ENCODE measurements around the gene TTBK1. TPM values are rescaled to one million over a fixed set of nuclear protein-coding genes. Genes with fewer than 3 reads are reported as not detected.
A peak's percentile ranks its signal among the peaks of the same experiment; 100 is the strongest.

Gene TTBK1
- total RNA-seq, 6 donors from 2014 or later, result 0.06 to 0.20 (median 0.11) TPM; not detected in 2

- H3K27me3 ChIP-seq, result no peaks in the 10 kb centered on the region
- no peak overlapping the region for H3K4me3 ChIP-seq
- no peaks in the 10 kb centered on the region for H3K4me1 ChIP-seq
- no peaks in the 10 kb centered on the region for H3K9me3 ChIP-seq
- ATAC-seq (ENCODE audit: low FRiP score in 2 of 2) (no peak), DNase-seq (peak in 1 of 2 donors; percentile 43)
- WGBS, 2 donors, result 83 to 93% methylated on average over 5 to 12 of the region's 12 CpGs
- TF ChIP-seq EP300 (IDR thresholded peaks at IDR 0.05), result no peak
- no peak for TF ChIP-seq POLR2AphosphoS5 (IDR thresholded peaks at IDR 0.05)
- no peak for TF ChIP-seq POLR2A (IDR thresholded peaks at IDR 0.05)
- TF ChIP-seq, protein P1, sequence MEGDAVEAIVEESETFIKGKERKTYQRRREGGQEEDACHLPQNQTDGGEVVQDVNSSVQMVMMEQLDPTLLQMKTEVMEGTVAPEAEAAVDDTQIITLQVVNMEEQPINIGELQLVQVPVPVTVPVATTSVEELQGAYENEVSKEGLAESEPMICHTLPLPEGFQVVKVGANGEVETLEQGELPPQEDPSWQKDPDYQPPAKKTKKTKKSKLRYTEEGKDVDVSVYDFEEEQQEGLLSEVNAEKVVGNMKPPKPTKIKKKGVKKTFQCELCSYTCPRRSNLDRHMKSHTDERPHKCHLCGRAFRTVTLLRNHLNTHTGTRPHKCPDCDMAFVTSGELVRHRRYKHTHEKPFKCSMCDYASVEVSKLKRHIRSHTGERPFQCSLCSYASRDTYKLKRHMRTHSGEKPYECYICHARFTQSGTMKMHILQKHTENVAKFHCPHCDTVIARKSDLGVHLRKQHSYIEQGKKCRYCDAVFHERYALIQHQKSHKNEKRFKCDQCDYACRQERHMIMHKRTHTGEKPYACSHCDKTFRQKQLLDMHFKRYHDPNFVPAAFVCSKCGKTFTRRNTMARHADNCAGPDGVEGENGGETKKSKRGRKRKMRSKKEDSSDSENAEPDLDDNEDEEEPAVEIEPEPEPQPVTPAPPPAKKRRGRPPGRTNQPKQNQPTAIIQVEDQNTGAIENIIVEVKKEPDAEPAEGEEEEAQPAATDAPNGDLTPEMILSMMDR (IDR thresholded peaks at IDR 0.05), result no peak
- no peak overlapping the region for H3K27ac ChIP-seq
- peaks cover 0 to 52% (median 37%) of the 10 kb centered on the region in 4 donors for H3K36me3 ChIP-seq
These were observed 27.1 kb upstream of the TTBK1 start for GRCh38 chr6:43216200-43216599.

DNA sequence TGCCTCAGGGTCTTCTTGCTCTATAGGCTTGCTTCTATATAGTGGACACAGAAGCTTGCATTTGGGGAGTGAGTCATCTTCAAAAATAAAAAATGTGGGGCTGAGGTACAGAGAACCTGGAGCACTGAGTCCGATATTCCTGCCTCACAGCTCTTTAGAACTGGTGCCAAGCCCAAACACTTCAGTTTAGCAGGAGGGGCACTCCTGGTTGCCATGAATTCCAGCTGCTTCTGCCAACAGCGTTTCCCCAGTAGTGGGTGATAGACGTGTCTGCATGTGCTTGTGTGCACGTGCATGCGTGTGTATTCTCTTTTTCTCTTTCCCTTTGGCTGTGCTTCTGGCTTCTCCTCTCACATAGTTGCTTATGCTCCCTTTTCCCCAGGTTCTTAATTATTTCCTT lies 25.9 kb upstream of the TTBK1 start:
- no peaks in the 10 kb centered on the region for H3K27me3 ChIP-seq
- H3K9me3 ChIP-seq, result no peaks in the 10 kb centered on the region
- H3K36me3 ChIP-seq, result peaks cover 0 to 58% (median 42%) of the 10 kb centered on the region in 4 donors
- TF ChIP-seq, protein P1 (IDR thresholded peaks at IDR 0.05), result no peak
- TF ChIP-seq POLR2A (IDR thresholded peaks at IDR 0.05) (no peak), POLR2AphosphoS5 (IDR thresholded peaks at IDR 0.05) (no peak), EP300 (IDR thresholded peaks at IDR 0.05) (no peak)
- H3K4me1 ChIP-seq, result no peaks in the 10 kb centered on the region
- DNase-seq (peak in 1 of 2 donors; percentile 46), ATAC-seq (ENCODE audit: low FRiP score in 2 of 2) (no peak)
- 68 to 79% methylated on average over 5 of the region's 5 CpGs for WGBS, 2 donors
- no peak overlapping the region for H3K27ac ChIP-seq
- H3K4me3 ChIP-seq, result no peak overlapping the region

- no peak overlapping the region for H3K4me3 ChIP-seq
- no peaks in the 10 kb centered on the region for H3K27me3 ChIP-seq
- peaks cover 0 to 72% (median 48%) of the 10 kb centered on the region in 4 donors for H3K36me3 ChIP-seq
- no peak for TF ChIP-seq POLR2AphosphoS5 (IDR thresholded peaks at IDR 0.05)
- no peak for TF ChIP-seq EP300 (IDR thresholded peaks at IDR 0.05)
- no peak for TF ChIP-seq POLR2A (IDR thresholded peaks at IDR 0.05)
- TF ChIP-seq, protein P1 (IDR thresholded peaks at IDR 0.05), result no peak
- peaks cover 0 to 4% (median under 1%) of the 10 kb centered on the region in 4 donors for H3K4me1 ChIP-seq
- H3K27ac ChIP-seq, result no peak overlapping the region
- DNase-seq (no peak), ATAC-seq (ENCODE audit: low FRiP score in 2 of 2) (no peak)
- 97 to 100% methylated on average over 3 of the region's 3 CpGs for WGBS, 2 donors
- no peaks in the 10 kb centered on the region for H3K9me3 ChIP-seq
These were observed 24.2 kb upstream of the TTBK1 start for GRCh38 chr6:43219119-43219518.

GRCh38 chr6:43219814-43220213 lies 23.5 kb upstream of the TTBK1 start:
- no peak for ATAC-seq (ENCODE audit: low FRiP score in 2 of 2)
- WGBS, 2 donors, result 92 to 93% methylated on average over 7 of the region's 7 CpGs
- no peaks in the 10 kb centered on the region for H3K27me3 ChIP-seq
- peaks cover 0 to 74% (median 46%) of the 10 kb centered on the region in 4 donors for H3K36me3 ChIP-seq
- H3K4me1 ChIP-seq, result peaks cover 0 to 8% (median 7%) of the 10 kb centered on the region in 4 donors
- H3K9me3 ChIP-seq, result no peaks in the 10 kb centered on the region
- no peak for DNase-seq
- no peak overlapping the region for H3K27ac ChIP-seq
- no peak for TF ChIP-seq POLR2AphosphoS5 (IDR thresholded peaks at IDR 0.05)
- TF ChIP-seq POLR2A (IDR thresholded peaks at IDR 0.05), result no peak
- TF ChIP-seq EP300 (IDR thresholded peaks at IDR 0.05), result no peak
- TF ChIP-seq, protein P1 (IDR thresholded peaks at IDR 0.05), result no peak
- no peak overlapping the region for H3K4me3 ChIP-seq

DNA sequence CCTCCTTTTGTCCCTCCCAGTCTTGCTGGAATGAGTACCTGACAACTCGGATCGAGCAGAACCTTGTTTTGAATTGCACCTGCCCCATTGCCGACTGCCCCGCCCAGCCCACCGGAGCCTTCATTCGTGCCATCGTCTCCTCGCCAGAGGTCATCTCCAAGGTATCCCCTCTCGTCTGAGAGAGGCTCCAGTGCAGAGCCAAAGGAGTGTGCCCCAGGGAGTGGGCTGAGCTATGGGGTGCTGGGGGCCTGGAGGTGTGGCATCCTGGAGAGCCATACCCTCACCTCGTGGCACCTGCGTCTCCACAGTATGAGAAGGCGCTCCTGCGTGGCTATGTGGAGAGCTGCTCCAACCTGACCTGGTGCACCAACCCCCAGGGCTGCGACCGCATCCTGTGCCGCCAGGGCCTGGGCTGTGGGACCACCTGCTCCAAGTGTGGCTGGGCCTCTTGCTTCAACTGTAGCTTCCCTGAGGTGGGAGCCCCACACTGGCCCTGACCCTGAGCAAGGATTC lies 22.8 kb upstream of the TTBK1 start:
- Histone ChIP-seq H3K4me1 (peaks cover 0 to 8% (median 7%) of the 10 kb centered on the region in 4 donors), H3K4me3 (no peak overlapping the region), H3K27ac (no peak overlapping the region), H3K36me3 (peaks cover 0 to 68% (median 40%) of the 10 kb centered on the region in 4 donors), H3K9me3 (no peaks in the 10 kb centered on the region), H3K27me3 (no peaks in the 10 kb centered on the region)
- DNase-seq, result peak in 1 of 2 donors; percentile 70
- no peak for ATAC-seq (ENCODE audit: low FRiP score in 2 of 2)
- no peak for TF ChIP-seq EP300 (IDR thresholded peaks at IDR 0.05)
- TF ChIP-seq, protein P1 (IDR thresholded peaks at IDR 0.05), result no peak
- no peak for TF ChIP-seq POLR2A (IDR thresholded peaks at IDR 0.05)
- no peak for TF ChIP-seq POLR2AphosphoS5 (IDR thresholded peaks at IDR 0.05)
- 96 to 97% methylated on average over 11 to 16 of the region's 16 CpGs for WGBS, 2 donors

All from upper lobe of left lung (tissue), 6 donors.